ENCODE data around the gene NT5C1B. TPM values are rescaled to one million over a fixed set of nuclear protein-coding genes. Genes with fewer than 3 reads are reported as not detected.

Gene NT5C1B
- total RNA-seq, 3 donors from 2014 or later, result not detected

DNA sequence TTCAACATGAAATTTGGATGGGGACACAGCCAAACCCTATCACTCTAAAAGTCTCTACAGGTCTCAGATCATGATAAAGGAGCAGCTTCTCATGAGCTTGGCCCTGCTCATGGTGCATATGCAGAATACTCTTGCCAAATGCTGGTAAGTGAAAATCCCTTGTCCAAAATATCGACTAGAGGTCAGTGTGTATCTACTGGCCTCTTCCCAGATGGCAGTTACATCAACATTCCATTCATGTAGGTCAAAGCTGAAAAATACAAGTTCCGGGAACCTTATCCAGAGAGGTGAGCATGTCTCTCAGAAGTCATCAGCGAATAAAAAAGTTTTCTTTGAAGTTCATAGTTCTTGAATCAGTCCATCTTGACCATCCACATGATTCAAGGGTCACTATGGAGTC lies 7.6 kb upstream of the NT5C1B start:
- DNase-seq (ENCODE audit: low spot score in 2 of 2), result no peak
- Histone ChIP-seq H3K27me3 (no peaks in the 10 kb centered on the region), H3K27ac (no peak overlapping the region), H3K4me3 (no peak overlapping the region), H3K9me3 (no peaks in the 10 kb centered on the region), H3K4me1 (no peaks in the 10 kb centered on the region), H3K36me3 (no peaks in the 10 kb centered on the region)
- intact Hi-C loops (cut with DNase I; ENCODE audit: low total_unique reads), result no loop called here
- TF ChIP-seq CTCF (IDR thresholded peaks at IDR 0.05) (no peak), POLR2A (IDR thresholded peaks at IDR 0.05) (no peak), POLR2AphosphoS5 (IDR thresholded peaks at IDR 0.05) (no peak)

GRCh38 chr2:18593496-18593895 lies 4.1 kb upstream of the NT5C1B start:
- intact Hi-C loops (cut with DNase I; ENCODE audit: low total_unique reads), result no loop called here
- Histone ChIP-seq H3K4me1 (no peaks in the 10 kb centered on the region), H3K27me3 (no peaks in the 10 kb centered on the region), H3K9me3 (no peaks in the 10 kb centered on the region), H3K27ac (no peak overlapping the region), H3K36me3 (no peaks in the 10 kb centered on the region), H3K4me3 (no peak overlapping the region)
- TF ChIP-seq POLR2A (IDR thresholded peaks at IDR 0.05) (no peak), CTCF (IDR thresholded peaks at IDR 0.05) (no peak), POLR2AphosphoS5 (IDR thresholded peaks at IDR 0.05) (no peak)
- no peak for DNase-seq (ENCODE audit: low spot score in 2 of 2)

GRCh38 chr2:18592372-18592771 lies 3.0 kb upstream of the NT5C1B start:
- Histone ChIP-seq H3K27me3 (no peaks in the 10 kb centered on the region), H3K36me3 (no peaks in the 10 kb centered on the region), H3K9me3 (no peaks in the 10 kb centered on the region), H3K4me1 (no peaks in the 10 kb centered on the region), H3K27ac (no peak overlapping the region), H3K4me3 (no peak overlapping the region)
- no peak for DNase-seq (ENCODE audit: low spot score in 2 of 2)
- no peak for TF ChIP-seq POLR2AphosphoS5 (IDR thresholded peaks at IDR 0.05)
- TF ChIP-seq POLR2A (IDR thresholded peaks at IDR 0.05), result no peak
- no peak for TF ChIP-seq CTCF (IDR thresholded peaks at IDR 0.05)
- intact Hi-C loops (cut with DNase I; ENCODE audit: low total_unique reads), result no loop called here

- intact Hi-C loops (cut with DNase I; ENCODE audit: low total_unique reads), result no loop called here
- no peak overlapping the region for H3K27ac ChIP-seq
- H3K4me3 ChIP-seq, result no peak overlapping the region
- no peaks in the 10 kb centered on the region for H3K27me3 ChIP-seq
- TF ChIP-seq POLR2AphosphoS5 (IDR thresholded peaks at IDR 0.05) (no peak), CTCF (IDR thresholded peaks at IDR 0.05) (no peak), POLR2A (IDR thresholded peaks at IDR 0.05) (no peak)
- no peaks in the 10 kb centered on the region for H3K36me3 ChIP-seq
- no peaks in the 10 kb centered on the region for H3K4me1 ChIP-seq
- H3K9me3 ChIP-seq, result peaks cover 0 to 6% of the 10 kb centered on the region in 2 donors
- DNase-seq (ENCODE audit: low spot score in 2 of 2), result no peak
Measured at GRCh38 chr2:18588802-18589201, 567 bp downstream of the NT5C1B start.

- intact Hi-C loops (cut with DNase I; ENCODE audit: low total_unique reads), result no loop called here
- H3K36me3 ChIP-seq, result no peaks in the 10 kb centered on the region
- H3K27me3 ChIP-seq, result no peaks in the 10 kb centered on the region
- no peak for DNase-seq (ENCODE audit: low spot score in 2 of 2)
- H3K4me3 ChIP-seq, result no peak overlapping the region
- TF ChIP-seq CTCF (IDR thresholded peaks at IDR 0.05) (no peak), POLR2A (IDR thresholded peaks at IDR 0.05) (no peak), POLR2AphosphoS5 (IDR thresholded peaks at IDR 0.05) (no peak)
- no peaks in the 10 kb centered on the region for H3K4me1 ChIP-seq
- peaks cover 0 to 6% of the 10 kb centered on the region in 2 donors for H3K9me3 ChIP-seq
- H3K27ac ChIP-seq, result no peak overlapping the region
Measured at GRCh38 chr2:18588049-18588448, 1.3 kb downstream of the NT5C1B start.
